SK-N-SH treated with all-trans-retinoic acid at 6 μM for 48 hours (cell line): ENCODE data around the gene BRINP1.

Source experiments
- ATAC-seq: fragments of 200-7000 bp; cut with Tn5 transposase; 3 replicates; pipeline ENCODE4 v1.9.1; 2020; ENCODE audit warnings: mild to moderate bottlenecking, moderate library complexity
- BACH2 ChIP-seq: fragments of 250-450 bp; sonication (Bioruptor Pico); IDR thresholded peaks from 2 replicates; pipeline ENCODE4 v1.9.0; 2021; ENCODE audit warnings: mild to moderate bottlenecking, borderline replicate concordance
- CSDC2 ChIP-seq: fragments of 250-450 bp; sonication (Bioruptor Pico); IDR thresholded peaks from 2 replicates; pipeline ENCODE4 v1.5.0; 2020; ENCODE audit warnings: mild to moderate bottlenecking, moderate library complexity
- ESRRG ChIP-seq: fragments of 250-450 bp; sonication (Bioruptor Pico); IDR thresholded peaks from 2 replicates; pipeline ENCODE4 v1.6.1; 2021; ENCODE audit warnings: mild to moderate bottlenecking
- GLIS3 ChIP-seq: fragments of 250-450 bp; sonication (Bioruptor Pico); IDR thresholded peaks from 2 replicates; pipeline ENCODE4 v1.5.0; 2020; ENCODE audit warnings: mild to moderate bottlenecking, moderate library complexity
- ISL1 ChIP-seq: fragments of 250-450 bp; sonication (Bioruptor Pico); IDR thresholded peaks from 2 replicates; pipeline ENCODE4 v2.1.2; 2022; ENCODE audit warnings: mild to moderate bottlenecking, moderate library complexity
- OSR1 ChIP-seq: fragments of 250-450 bp; sonication (Bioruptor Pico); IDR thresholded peaks from 2 replicates; pipeline ENCODE4 v1.8.0; 2022; ENCODE audit warnings: moderate library complexity, mild to moderate bottlenecking, inconsistent platforms
- PATZ1 ChIP-seq: fragments of 250-450 bp; sonication (Bioruptor Pico); IDR thresholded peaks from 2 replicates; pipeline ENCODE4 v1.8.0; 2020; ENCODE audit warnings: mild to moderate bottlenecking, moderate library complexity, borderline replicate concordance
- PPARA ChIP-seq: fragments of 250-450 bp; sonication (Bioruptor Pico); IDR thresholded peaks from 2 replicates; pipeline ENCODE4 v1.5.0; 2020; ENCODE audit warnings: mild to moderate bottlenecking, borderline replicate concordance
- TCF4 ChIP-seq: fragments of 250-450 bp; sonication (Bioruptor Pico); IDR thresholded peaks from 2 replicates; pipeline ENCODE4 v1.8.0; 2021; ENCODE audit warnings: mild to moderate bottlenecking, moderate library complexity, borderline replicate concordance
- TOX ChIP-seq: fragments of 250-450 bp; sonication (Bioruptor Pico); IDR thresholded peaks from 2 replicates; pipeline ENCODE4 v1.8.0; 2021; ENCODE audit warnings: mild to moderate bottlenecking, moderate library complexity, borderline replicate concordance
- ZC3H10 ChIP-seq: fragments of 250-450 bp; sonication (Bioruptor Pico); IDR thresholded peaks from 2 replicates; pipeline ENCODE4 v1.5.1; 2021; ENCODE audit warnings: mild to moderate bottlenecking, moderate library complexity
- ZFP3 ChIP-seq: fragments of 250-450 bp; sonication (Bioruptor Pico); IDR thresholded peaks from 2 replicates; pipeline ENCODE4 v1.5.0; 2020; ENCODE audit warnings: mild to moderate bottlenecking, moderate library complexity
- ZFP30 ChIP-seq: fragments of 450-650 bp; formaldehyde crosslinking; IDR thresholded peaks from 2 replicates; pipeline ENCODE4 v1.5.0; 2022; ENCODE audit warnings: mild to moderate bottlenecking, moderate library complexity
- ZNF565 ChIP-seq: fragments of 450-650 bp; formaldehyde crosslinking; conservative IDR thresholded peaks from 2 replicates; pipeline ENCODE4 v1.5.0; 2020; ENCODE audit warnings: low read depth, mild to moderate bottlenecking, moderate library complexity
- ZNF8 ChIP-seq: fragments of 450-650 bp; formaldehyde crosslinking; IDR thresholded peaks from 2 replicates; pipeline ENCODE4 v1.5.0; 2020; ENCODE audit warnings: mild to moderate bottlenecking, moderate library complexity
- TF ChIP-seq, protein P1 (sequence below): fragments of 250-450 bp; sonication (Bioruptor Pico); IDR thresholded peaks from 2 replicates; pipeline ENCODE4 v1.5.0; 2020; ENCODE audit warnings: mild to moderate bottlenecking, moderate library complexity
- TF ChIP-seq, protein P2 (sequence below): fragments of 250-450 bp; sonication (Bioruptor Pico); IDR thresholded peaks from 2 replicates; pipeline ENCODE4 v1.8.0; 2021; ENCODE audit warnings: low read depth, mild to moderate bottlenecking, moderate library complexity, borderline replicate concordance
- TF ChIP-seq, protein P3 (sequence below): fragments of 250-450 bp; sonication (Bioruptor Pico); IDR thresholded peaks from 2 replicates; pipeline ENCODE4 v1.5.1; 2021; ENCODE audit warnings: mild to moderate bottlenecking, moderate library complexity

Gene BRINP1

GRCh38 chr9:119117409-119117808, 251.8 kb downstream of the BRINP1 start:
- no peak for ATAC-seq
- no peak for TF ChIP-seq GLIS3 (CRISPR knock-in tag)
- no peak for TF ChIP-seq PPARA
- TF ChIP-seq, protein P1, sequence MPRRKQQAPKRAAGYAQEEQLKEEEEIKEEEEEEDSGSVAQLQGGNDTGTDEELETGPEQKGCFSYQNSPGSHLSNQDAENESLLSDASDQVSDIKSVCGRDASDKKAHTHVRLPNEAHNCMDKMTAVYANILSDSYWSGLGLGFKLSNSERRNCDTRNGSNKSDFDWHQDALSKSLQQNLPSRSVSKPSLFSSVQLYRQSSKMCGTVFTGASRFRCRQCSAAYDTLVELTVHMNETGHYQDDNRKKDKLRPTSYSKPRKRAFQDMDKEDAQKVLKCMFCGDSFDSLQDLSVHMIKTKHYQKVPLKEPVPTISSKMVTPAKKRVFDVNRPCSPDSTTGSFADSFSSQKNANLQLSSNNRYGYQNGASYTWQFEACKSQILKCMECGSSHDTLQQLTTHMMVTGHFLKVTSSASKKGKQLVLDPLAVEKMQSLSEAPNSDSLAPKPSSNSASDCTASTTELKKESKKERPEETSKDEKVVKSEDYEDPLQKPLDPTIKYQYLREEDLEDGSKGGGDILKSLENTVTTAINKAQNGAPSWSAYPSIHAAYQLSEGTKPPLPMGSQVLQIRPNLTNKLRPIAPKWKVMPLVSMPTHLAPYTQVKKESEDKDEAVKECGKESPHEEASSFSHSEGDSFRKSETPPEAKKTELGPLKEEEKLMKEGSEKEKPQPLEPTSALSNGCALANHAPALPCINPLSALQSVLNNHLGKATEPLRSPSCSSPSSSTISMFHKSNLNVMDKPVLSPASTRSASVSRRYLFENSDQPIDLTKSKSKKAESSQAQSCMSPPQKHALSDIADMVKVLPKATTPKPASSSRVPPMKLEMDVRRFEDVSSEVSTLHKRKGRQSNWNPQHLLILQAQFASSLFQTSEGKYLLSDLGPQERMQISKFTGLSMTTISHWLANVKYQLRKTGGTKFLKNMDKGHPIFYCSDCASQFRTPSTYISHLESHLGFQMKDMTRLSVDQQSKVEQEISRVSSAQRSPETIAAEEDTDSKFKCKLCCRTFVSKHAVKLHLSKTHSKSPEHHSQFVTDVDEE: no peak
- no peak for TF ChIP-seq OSR1
- TF ChIP-seq PATZ1 (CRISPR knock-in tag): no peak
- TF ChIP-seq ZFP30 (CRISPR knock-in tag): no peak
- no peak for TF ChIP-seq ZFP3 (CRISPR knock-in tag)
- TF ChIP-seq ZNF565 (CRISPR knock-in tag): no peak
- TF ChIP-seq BACH2 (CRISPR knock-in tag): no peak
- no peak for TF ChIP-seq ESRRG (CRISPR knock-in tag)
- TF ChIP-seq, protein P2, sequence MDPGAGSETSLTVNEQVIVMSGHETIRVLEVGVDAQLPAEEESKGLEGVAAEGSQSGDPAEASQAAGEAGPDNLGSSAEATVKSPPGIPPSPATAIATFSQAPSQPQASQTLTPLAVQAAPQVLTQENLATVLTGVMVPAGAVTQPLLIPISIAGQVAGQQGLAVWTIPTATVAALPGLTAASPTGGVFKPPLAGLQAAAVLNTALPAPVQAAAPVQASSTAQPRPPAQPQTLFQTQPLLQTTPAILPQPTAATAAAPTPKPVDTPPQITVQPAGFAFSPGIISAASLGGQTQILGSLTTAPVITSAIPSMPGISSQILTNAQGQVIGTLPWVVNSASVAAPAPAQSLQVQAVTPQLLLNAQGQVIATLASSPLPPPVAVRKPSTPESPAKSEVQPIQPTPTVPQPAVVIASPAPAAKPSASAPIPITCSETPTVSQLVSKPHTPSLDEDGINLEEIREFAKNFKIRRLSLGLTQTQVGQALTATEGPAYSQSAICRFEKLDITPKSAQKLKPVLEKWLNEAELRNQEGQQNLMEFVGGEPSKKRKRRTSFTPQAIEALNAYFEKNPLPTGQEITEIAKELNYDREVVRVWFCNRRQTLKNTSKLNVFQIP (CRISPR knock-in tag): no peak
- TF ChIP-seq TCF4: no peak
- TF ChIP-seq, protein P3, sequence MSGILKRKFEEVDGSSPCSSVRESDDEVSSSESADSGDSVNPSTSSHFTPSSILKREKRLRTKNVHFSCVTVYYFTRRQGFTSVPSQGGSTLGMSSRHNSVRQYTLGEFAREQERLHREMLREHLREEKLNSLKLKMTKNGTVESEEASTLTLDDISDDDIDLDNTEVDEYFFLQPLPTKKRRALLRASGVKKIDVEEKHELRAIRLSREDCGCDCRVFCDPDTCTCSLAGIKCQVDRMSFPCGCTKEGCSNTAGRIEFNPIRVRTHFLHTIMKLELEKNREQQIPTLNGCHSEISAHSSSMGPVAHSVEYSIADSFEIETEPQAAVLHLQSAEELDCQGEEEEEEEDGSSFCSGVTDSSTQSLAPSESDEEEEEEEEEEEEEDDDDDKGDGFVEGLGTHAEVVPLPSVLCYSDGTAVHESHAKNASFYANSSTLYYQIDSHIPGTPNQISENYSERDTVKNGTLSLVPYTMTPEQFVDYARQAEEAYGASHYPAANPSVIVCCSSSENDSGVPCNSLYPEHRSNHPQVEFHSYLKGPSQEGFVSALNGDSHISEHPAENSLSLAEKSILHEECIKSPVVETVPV (CRISPR knock-in tag): no peak
- TF ChIP-seq TOX: no peak
- TF ChIP-seq ZNF8: no peak
- TF ChIP-seq ZC3H10: no peak
- no peak for TF ChIP-seq ISL1 (CRISPR knock-in tag)
- TF ChIP-seq CSDC2 (CRISPR knock-in tag): no peak
